Uterus (tissue), 2 donors: Measurements from ENCODE around the gene LRP1B.

ENCODE experiments used
- POLR2A ChIP-seq, 2 donors: fragments of 450-650 bp; IDR thresholded peaks; one replicate each; pipeline ENCODE4 v1.6.1; 2016; ENCODE audit warnings: antibody characterized with exemption in 2 of 2, mild to moderate bottlenecking in 1 of 2, moderate library complexity in 1 of 2
- TF ChIP-seq, protein P1 (sequence below), 4 experiments: fragments of 200-600 bp in 2 of 4; fragments of 450-650 bp in 2 of 4; sonication (generic) in 2 of 4; IDR thresholded peaks; one replicate each; pipeline ENCODE4 v1.5.1; 2016 to 2019; ENCODE audit warnings: antibody characterized with exemption in 4 of 4, mild to moderate bottlenecking in 2 of 4, moderate library complexity in 1 of 4

- TF ChIP-seq, protein P1, sequence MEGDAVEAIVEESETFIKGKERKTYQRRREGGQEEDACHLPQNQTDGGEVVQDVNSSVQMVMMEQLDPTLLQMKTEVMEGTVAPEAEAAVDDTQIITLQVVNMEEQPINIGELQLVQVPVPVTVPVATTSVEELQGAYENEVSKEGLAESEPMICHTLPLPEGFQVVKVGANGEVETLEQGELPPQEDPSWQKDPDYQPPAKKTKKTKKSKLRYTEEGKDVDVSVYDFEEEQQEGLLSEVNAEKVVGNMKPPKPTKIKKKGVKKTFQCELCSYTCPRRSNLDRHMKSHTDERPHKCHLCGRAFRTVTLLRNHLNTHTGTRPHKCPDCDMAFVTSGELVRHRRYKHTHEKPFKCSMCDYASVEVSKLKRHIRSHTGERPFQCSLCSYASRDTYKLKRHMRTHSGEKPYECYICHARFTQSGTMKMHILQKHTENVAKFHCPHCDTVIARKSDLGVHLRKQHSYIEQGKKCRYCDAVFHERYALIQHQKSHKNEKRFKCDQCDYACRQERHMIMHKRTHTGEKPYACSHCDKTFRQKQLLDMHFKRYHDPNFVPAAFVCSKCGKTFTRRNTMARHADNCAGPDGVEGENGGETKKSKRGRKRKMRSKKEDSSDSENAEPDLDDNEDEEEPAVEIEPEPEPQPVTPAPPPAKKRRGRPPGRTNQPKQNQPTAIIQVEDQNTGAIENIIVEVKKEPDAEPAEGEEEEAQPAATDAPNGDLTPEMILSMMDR (IDR thresholded peaks at IDR 0.05), result no peak
- TF ChIP-seq POLR2A (IDR thresholded peaks at IDR 0.05), result no peak
Measured at GRCh38 chr2:141856215-141856919, 274.4 kb downstream of the LRP1B start.
